ENCODE results near the gene TSSK2.

Gene TSSK2

GRCh38 chr22:19106886-19107729 is 24.0 kb upstream of the TSSK2 start:
- DNase-seq (ENCODE audit: low read depth in 2 of 2), result no peak

GRCh38 chr22:19107730-19108074 is 23.4 kb upstream of the TSSK2 start:
- no peak for DNase-seq (ENCODE audit: low read depth in 2 of 2)

- no peak for DNase-seq (ENCODE audit: low read depth in 2 of 2)
Observed at GRCh38 chr22:19108807-19109197, 22.3 kb upstream of the TSSK2 start.

GRCh38 chr22:19109198-19110063 is 21.7 kb upstream of the TSSK2 start:
- DNase-seq (ENCODE audit: low read depth in 2 of 2), result no peak

GRCh38 chr22:19110064-19110458 is 21.0 kb upstream of the TSSK2 start:
- DNase-seq (ENCODE audit: low read depth in 2 of 2), result no peak

GRCh38 chr22:19110646-19111045 is 20.5 kb upstream of the TSSK2 start:
- no peak for DNase-seq (ENCODE audit: low read depth in 2 of 2)

GRCh38 chr22:19111140-19111539 is 20.0 kb upstream of the TSSK2 start:
- DNase-seq (ENCODE audit: low read depth in 2 of 2), result no peak

GRCh38 chr22:19111584-19111983 is 19.5 kb upstream of the TSSK2 start:
- no peak for DNase-seq (ENCODE audit: low read depth in 2 of 2)

- DNase-seq (ENCODE audit: low read depth in 2 of 2), result no peak
Observed at GRCh38 chr22:19113429-19113828, 17.7 kb upstream of the TSSK2 start.

GRCh38 chr22:19114984-19115552 is 16.0 kb upstream of the TSSK2 start:
- no peak for DNase-seq (ENCODE audit: low read depth in 2 of 2)

- DNase-seq (ENCODE audit: low read depth in 2 of 2), result no peak
Observed at GRCh38 chr22:19115628-19116027, 15.5 kb upstream of the TSSK2 start.

GRCh38 chr22:19117111-19117512 is 14.0 kb upstream of the TSSK2 start:
- DNase-seq (ENCODE audit: low read depth in 2 of 2), result no peak

- no peak for DNase-seq (ENCODE audit: low read depth in 2 of 2)
Observed at GRCh38 chr22:19118329-19118880, 12.7 kb upstream of the TSSK2 start.

GRCh38 chr22:19119949-19120348 is 11.2 kb upstream of the TSSK2 start:
- no peak for DNase-seq (ENCODE audit: low read depth in 2 of 2)

GRCh38 chr22:19120829-19121630 is 10.1 kb upstream of the TSSK2 start:
- DNase-seq (ENCODE audit: low read depth in 2 of 2), result no peak

- no peak for DNase-seq (ENCODE audit: low read depth in 2 of 2)
Observed at GRCh38 chr22:19121631-19122142, 9.4 kb upstream of the TSSK2 start.

GRCh38 chr22:19122143-19122751 is 8.9 kb upstream of the TSSK2 start, which contains the start of gene DGCR2:
Gene DGCR2, minus strand, starts transcription at chr22:19122412. Its CDS starts 206 bp downstream, at chr22:19122206.
- DNase-seq (ENCODE audit: low read depth in 2 of 2), result peak; percentile 93 to 96

GRCh38 chr22:19122752-19123492 is 8.2 kb upstream of the TSSK2 start:
- no peak for DNase-seq (ENCODE audit: low read depth in 2 of 2)

GRCh38 chr22:19123936-19124335 is 7.2 kb upstream of the TSSK2 start:
- DNase-seq (ENCODE audit: low read depth in 2 of 2), result no peak

GRCh38 chr22:19124377-19124776 is 6.7 kb upstream of the TSSK2 start:
- DNase-seq (ENCODE audit: low read depth in 2 of 2), result no peak
